ENCODE results near the gene CDT1.
"Not testable (repeated sequence)": the region's sequence is repeated elsewhere in the genome, so short reads cannot be mapped to it uniquely, and the experiment has no call there.

Gene CDT1

GRCh38 chr16:88762258-88762870 is 41.2 kb upstream of the CDT1 start:
- no peak for TF ChIP-seq POLR2A (IDR thresholded peaks at IDR 0.05; ENCODE audit: low read depth, low read length)
- DNase-seq (ENCODE audit: insufficient read length, low spot score) (no peak), FAIRE-seq (no peak)

- TF ChIP-seq POLR2A (IDR thresholded peaks at IDR 0.05; ENCODE audit: low read depth, low read length) = no peak
These were observed 40.6 kb upstream of the CDT1 start for GRCh38 chr16:88762941-88763340.

GRCh38 chr16:88763502-88764053 is 40.0 kb upstream of the CDT1 start:
- DNase-seq (ENCODE audit: insufficient read length, low spot score) (no peak), FAIRE-seq (no peak)
- TF ChIP-seq POLR2A (IDR thresholded peaks at IDR 0.05; ENCODE audit: low read depth, low read length) = no peak

More at GRCh38 chr16:88762941-88763340, 40.6 kb upstream of the CDT1 start:
- DNase-seq (ENCODE audit: insufficient read length, low spot score) (no peak), FAIRE-seq (no peak)

GRCh38 chr16:88764080-88764479 is 39.5 kb upstream of the CDT1 start:
- no peak for TF ChIP-seq POLR2A (IDR thresholded peaks at IDR 0.05; ENCODE audit: low read depth, low read length)
- DNase-seq (ENCODE audit: insufficient read length, low spot score) (no peak), FAIRE-seq (no peak)

GRCh38 chr16:88764913-88765349 is 38.7 kb upstream of the CDT1 start:
- no peak for TF ChIP-seq POLR2A (IDR thresholded peaks at IDR 0.05; ENCODE audit: low read depth, low read length)
- no peak for FAIRE-seq
- peak; percentile 97 for DNase-seq (ENCODE audit: insufficient read length, low spot score)

GRCh38 chr16:88766975-88767374 is 36.6 kb upstream of the CDT1 start:
- DNase-seq (ENCODE audit: insufficient read length, low spot score) (no peak), FAIRE-seq (no peak)
- TF ChIP-seq POLR2A (IDR thresholded peaks at IDR 0.05; ENCODE audit: low read depth, low read length) = no peak

GRCh38 chr16:88767546-88768070 is 36.0 kb upstream of the CDT1 start:
- FAIRE-seq (no peak), DNase-seq (ENCODE audit: insufficient read length, low spot score) (no peak)
- no peak for TF ChIP-seq POLR2A (IDR thresholded peaks at IDR 0.05; ENCODE audit: low read depth, low read length)

GRCh38 chr16:88768071-88768783 is 35.4 kb upstream of the CDT1 start:
- no peak for TF ChIP-seq POLR2A (IDR thresholded peaks at IDR 0.05; ENCODE audit: low read depth, low read length)
- FAIRE-seq = no peak
- DNase-seq (ENCODE audit: insufficient read length, low spot score) = no peak

- no peak for DNase-seq (ENCODE audit: insufficient read length, low spot score)
- TF ChIP-seq POLR2A (IDR thresholded peaks at IDR 0.05; ENCODE audit: low read depth, low read length) = no peak
- no peak for FAIRE-seq
These were observed 33.8 kb upstream of the CDT1 start for GRCh38 chr16:88769617-88770460.

GRCh38 chr16:88770461-88771293 is 32.9 kb upstream of the CDT1 start:
- peak; percentile 16; the same call in 1 of the 2 replicates for TF ChIP-seq POLR2A (IDR thresholded peaks at IDR 0.05; ENCODE audit: low read depth, low read length)
- no peak for FAIRE-seq
- DNase-seq (ENCODE audit: insufficient read length, low spot score) = peak; percentile 89

GRCh38 chr16:88771294-88771772 is 32.3 kb upstream of the CDT1 start:
- 0 out of 2 replicates have a peak, but pooled peaks have one; percentile 3 for TF ChIP-seq POLR2A (IDR thresholded peaks at IDR 0.05; ENCODE audit: low read depth, low read length)
- FAIRE-seq (no peak), DNase-seq (ENCODE audit: insufficient read length, low spot score) (no peak)

- not testable (repeated sequence) for DNase-seq (ENCODE audit: insufficient read length, low spot score); FAIRE-seq
These were observed 31.8 kb upstream of the CDT1 start for GRCh38 chr16:88771781-88772180.
